Naive thymus-derived CD4-positive, alpha-beta T cell (primary cell): ENCODE data around the gene IKBKE. TPM values are rescaled to one million over a fixed set of nuclear protein-coding genes. Genes with fewer than 3 reads are reported as not detected.
A peak's percentile ranks its signal among the peaks of the same experiment; 100 is the strongest.

Source experiments
- ATAC-seq: fragments of 150-1000 bp; cut with Tn5 transposase; 2 replicates; pipeline ENCODE4 v1.10.0; 2021; ENCODE audit warnings: mild to moderate bottlenecking, moderate library complexity
- CTCF ChIA-PET: fragments of 350-600 bp; sonication (Branson Sonifier 250); formaldehyde crosslinking; loops from one replicate; lab custom pipeline; 2021; ENCODE audit warnings: antibody characterized with exemption; lab: Charles Lee
- POLR2A ChIA-PET: fragments of 350-600 bp; sonication (Branson Sonifier 250); formaldehyde crosslinking; loops from one replicate; lab custom pipeline; 2021; ENCODE audit warnings: antibody characterized with exemption, inconsistent platforms; lab: Charles Lee
- DNase-seq, 9 donors: peaks; one replicate each; pipeline versions ENCODE4 v3.0.0 to v3.0.0-alpha.2; 2020 to 2022; ENCODE audit warnings: mixed read lengths in 1 of 9
- H3K27ac ChIP-seq: one replicate; pipeline ENCODE4 v1.7.0; 2013; ENCODE audit warnings: mild to moderate bottlenecking, low read depth, low read length, moderate library complexity
- H3K27me3 ChIP-seq, 2 donors: one replicate each; pipeline ENCODE4 v1.7.0; 2013; ENCODE audit warnings: low read length in 2 of 2, mild to moderate bottlenecking in 2 of 2, moderate library complexity in 2 of 2; ENCODE audit not compliant: control insufficient read depth in 2 of 2, insufficient read depth in 2 of 2
- H3K36me3 ChIP-seq, 3 experiments: 1 replicate in 2 of 3; 2 replicates in 1 of 3; pipeline ENCODE4 v1.7.0; 2013; ENCODE audit warnings: low read length in 3 of 3, mild to moderate bottlenecking in 3 of 3, moderate library complexity in 1 of 3; ENCODE audit not compliant: insufficient read depth in 3 of 3, control insufficient read depth in 2 of 3
- H3K4me1 ChIP-seq, 2 donors: one replicate each; pipeline ENCODE4 v1.7.0; 2013; ENCODE audit warnings: low read length in 2 of 2, mild to moderate bottlenecking in 2 of 2, moderate library complexity in 1 of 2; ENCODE audit not compliant: control insufficient read depth in 2 of 2, insufficient read depth in 2 of 2
- H3K4me3 ChIP-seq: 2 replicates; pipeline ENCODE4 v1.7.0; 2013; ENCODE audit warnings: mild to moderate bottlenecking, low read length
- H3K9me3 ChIP-seq, 3 experiments: 1 replicate in 2 of 3; 2 replicates in 1 of 3; pipeline ENCODE4 v1.7.0; 2013; ENCODE audit warnings: low read length in 3 of 3; ENCODE audit not compliant: control insufficient read depth in 2 of 3
- H3K27ac Mint-ChIP-seq, 9 donors: one replicate each; pipeline ENCODE4 v1.8.0; 2020 to 2022; ENCODE audit warnings: mixed read lengths in 9 of 9, mild to moderate bottlenecking in 8 of 9, moderate library complexity in 5 of 9, inconsistent platforms in 2 of 9
- H3K27me3 Mint-ChIP-seq, 5 donors: one replicate each; pipeline ENCODE4 v1.8.0; 2021 to 2022; ENCODE audit warnings: mixed read lengths in 5 of 5, mild to moderate bottlenecking in 1 of 5
- H3K36me3 Mint-ChIP-seq, 5 donors: one replicate each; pipeline ENCODE4 v1.8.0; 2020 to 2022; ENCODE audit warnings: mixed read lengths in 5 of 5, mild to moderate bottlenecking in 3 of 5, inconsistent platforms in 1 of 5
- H3K4me1 Mint-ChIP-seq, 7 donors: one replicate each; pipeline ENCODE4 v1.8.0; 2020 to 2022; ENCODE audit warnings: mixed read lengths in 7 of 7, mild to moderate bottlenecking in 3 of 7, inconsistent platforms in 1 of 7
- H3K4me3 Mint-ChIP-seq, 10 donors: one replicate each; pipeline ENCODE4 v1.8.0; 2020 to 2022; ENCODE audit warnings: mild to moderate bottlenecking in 10 of 10, mixed read lengths in 10 of 10, moderate library complexity in 6 of 10, inconsistent platforms in 2 of 10
- H3K9me3 Mint-ChIP-seq, 11 donors: one replicate each; pipeline ENCODE4 v1.8.0; 2020 to 2022; ENCODE audit warnings: mixed read lengths in 11 of 11, mild to moderate bottlenecking in 4 of 11, inconsistent platforms in 1 of 11, moderate library complexity in 1 of 11
- intact Hi-C, 2 donors: fragments of 100-400 bp; cut with micrococcal nuclease; formaldehyde crosslinking; loops; one replicate each; pipeline ENCODE4 v1.15.1; 2023
- polyA plus RNA-seq, 2 donors: library from polyadenylated mRNA; unstranded; fragments of 300-500 nt; fragmentation: Illumina TruSeq; gene quantifications; one replicate each; pipeline ENCODE4 v1.2.3, GENCODE V29; 2021
- total RNA-seq, 6 experiments: library from RNA in 5 of 6; stranded (reverse) in 5 of 6; gene quantifications; 1 replicate in 5 of 6; 2 replicates in 1 of 6; pipeline ENCODE4 v1.2.3 and lab custom pipeline; 2021 to 2026

IKBKE gene
- 100 to 1,000 TPM in 1 of 5 experiments, 10 to 100 TPM in 4; 50.1 to 177 (median 79.1) TPM for total RNA-seq
- polyA plus RNA-seq: 10 to 100 TPM; 32.5 to 48.3 TPM
- 86.1 reads per million, percentile 82 among the genes with 10 or more reads in this experiment for total RNA-seq (lab: John Stamatoyannopoulos, UW)

GRCh38 chr1:206469933-206470691 is at the start of gene IKBKE:
Gene IKBKE, plus strand, starts transcription at chr1:206470476. Its CDS starts 2,752 bp downstream, at chr1:206473228.
- H3K36me3 ChIP-seq: peaks cover 0 to 31% (median 7%) of the 10 kb centered on the region in 3 experiments
- peak in 8 of 9 donors; percentile 37 to 58 (median 44) for DNase-seq
- intact Hi-C loops: loop anchor here (1.0 to 5.0 kb wide), 5 partner anchors 8 to 583 kb away; partner anchors contain the start of genes MAPKAPK2 (in 1 of the 2), PFKFB2 (in 1 of the 2) and RASSF5 (in 1 of the 2)
- H3K4me1 ChIP-seq: peaks cover 64 to 66% of the 10 kb centered on the region in 2 donors
- peaks cover 0 to 4% (median 0%) of the 10 kb centered on the region in 11 donors for H3K9me3 Mint-ChIP-seq
- H3K4me1 Mint-ChIP-seq: peaks cover 55 to 86% (median 78%) of the 10 kb centered on the region in 7 donors
- no peaks in the 10 kb centered on the region for H3K9me3 ChIP-seq
- H3K4me3 Mint-ChIP-seq: peak within 1 kb of the TSS; percentile 88 to 95 (median 93)
- ChIA-PET POLR2A (interaction anchor here (0.6 to 2.7 kb wide), 16 partner anchors 8 to 452 kb away, joined by 3 to 10 read pairs (median 4); partner anchors contain the start of genes EIF2D and RASSF5), CTCF (interaction anchor here (0.6 to 3.2 kb wide), 19 partner anchors 8 to 535 kb away, joined by 3 to 30 read pairs (median 4); partner anchors contain the start of gene RASSF5)
- peak within 1 kb of the TSS; percentile 78 for H3K27ac ChIP-seq
- H3K36me3 Mint-ChIP-seq: peaks cover 3 to 34% (median 6%) of the 10 kb centered on the region in 5 donors
- H3K4me3 ChIP-seq: peak within 1 kb of the TSS; percentile 98
- H3K27ac Mint-ChIP-seq: peak within 1 kb of the TSS; percentile 75 to 97 (median 86)
- H3K27me3 ChIP-seq: no peaks in the 10 kb centered on the region
- H3K27me3 Mint-ChIP-seq: no peaks in the 10 kb centered on the region
- peak; percentile 74 for ATAC-seq

- no peaks in the 10 kb centered on the region for H3K9me3 Mint-ChIP-seq
- no peak overlapping the region for H3K4me3 Mint-ChIP-seq
- no peak overlapping the region for H3K27ac Mint-ChIP-seq
- ChIA-PET CTCF (no interaction called here), POLR2A (no interaction called here)
- H3K9me3 ChIP-seq: no peaks in the 10 kb centered on the region
- H3K27me3 ChIP-seq: no peaks in the 10 kb centered on the region
- no peak overlapping the region for H3K27ac ChIP-seq
- H3K36me3 ChIP-seq: no peaks in the 10 kb centered on the region
- peaks cover 0 to 32% (median 21%) of the 10 kb centered on the region in 5 donors for H3K36me3 Mint-ChIP-seq
- DNase-seq (no peak), ATAC-seq (no peak)
- H3K4me1 Mint-ChIP-seq: peaks cover 0 to 9% (median 0%) of the 10 kb centered on the region in 7 donors
- no peaks in the 10 kb centered on the region for H3K4me1 ChIP-seq
- no peaks in the 10 kb centered on the region for H3K27me3 Mint-ChIP-seq
- intact Hi-C loops: no loop called here
- no peak overlapping the region for H3K4me3 ChIP-seq
Observed at GRCh38 chr1:206421616-206422340, 48.5 kb upstream of the IKBKE start.

- POLR2A ChIA-PET: no interaction called here
- Mint-ChIP-seq H3K4me1 (peaks cover 0 to 9% (median 0%) of the 10 kb centered on the region in 7 donors), H3K36me3 (peaks cover 0 to 33% (median 21%) of the 10 kb centered on the region in 5 donors), H3K27me3 (no peaks in the 10 kb centered on the region), H3K27ac (no peak overlapping the region), H3K4me3 (no peak overlapping the region), H3K9me3 (no peaks in the 10 kb centered on the region)
- no peaks in the 10 kb centered on the region for H3K9me3 ChIP-seq
- no peak overlapping the region for H3K4me3 ChIP-seq
- DNase-seq (no peak), ATAC-seq (no peak)
- no peak overlapping the region for H3K27ac ChIP-seq
- intact Hi-C loops: no loop called here
- no peaks in the 10 kb centered on the region for H3K4me1 ChIP-seq
- CTCF ChIA-PET: no interaction called here
- no peaks in the 10 kb centered on the region for H3K36me3 ChIP-seq
- no peaks in the 10 kb centered on the region for H3K27me3 ChIP-seq
Observed at GRCh38 chr1:206422525-206422924, 47.8 kb upstream of the IKBKE start.

GRCh38 chr1:206427291-206427690 is 43.0 kb upstream of the IKBKE start:
- Histone ChIP-seq H3K27me3 (no peaks in the 10 kb centered on the region), H3K9me3 (no peaks in the 10 kb centered on the region), H3K27ac (no peak overlapping the region), H3K4me3 (no peak overlapping the region), H3K4me1 (no peaks in the 10 kb centered on the region), H3K36me3 (no peaks in the 10 kb centered on the region)
- ATAC-seq (no peak), DNase-seq (no peak)
- Mint-ChIP-seq H3K9me3 (no peaks in the 10 kb centered on the region), H3K4me3 (no peak overlapping the region), H3K27me3 (no peaks in the 10 kb centered on the region), H3K36me3 (peaks cover 0 to 33% (median 20%) of the 10 kb centered on the region in 5 donors), H3K27ac (no peak overlapping the region), H3K4me1 (peaks cover 0 to 20% (median 0%) of the 10 kb centered on the region in 7 donors)
- intact Hi-C loops: no loop called here
- ChIA-PET POLR2A (no interaction called here), CTCF (no interaction called here)

- H3K4me1 Mint-ChIP-seq: peaks cover 0 to 20% (median 0%) of the 10 kb centered on the region in 7 donors
- no peaks in the 10 kb centered on the region for H3K27me3 Mint-ChIP-seq
- no peak overlapping the region for H3K27ac ChIP-seq
Observed at GRCh38 chr1:206429421-206429820, 40.9 kb upstream of the IKBKE start.

GRCh38 chr1:206430031-206430983 is 40.0 kb upstream of the IKBKE start:
- Mint-ChIP-seq H3K4me3 (no peak overlapping the region), H3K27ac (no peak overlapping the region), H3K4me1 (peaks cover 0 to 22% (median 0%) of the 10 kb centered on the region in 7 donors), H3K9me3 (no peaks in the 10 kb centered on the region), H3K27me3 (no peaks in the 10 kb centered on the region), H3K36me3 (peaks cover 0 to 44% (median 20%) of the 10 kb centered on the region in 5 donors)
- CTCF ChIA-PET: no interaction called here
- H3K27me3 ChIP-seq: no peaks in the 10 kb centered on the region
- DNase-seq (no peak), ATAC-seq (no peak)
- H3K9me3 ChIP-seq: no peaks in the 10 kb centered on the region
- POLR2A ChIA-PET: no interaction called here
- H3K27ac ChIP-seq: no peak overlapping the region
- no peak overlapping the region for H3K4me3 ChIP-seq
- no peaks in the 10 kb centered on the region for H3K36me3 ChIP-seq
- intact Hi-C loops: no loop called here
- H3K4me1 ChIP-seq: no peaks in the 10 kb centered on the region

More at GRCh38 chr1:206429421-206429820, 40.9 kb upstream of the IKBKE start:
- Mint-ChIP-seq H3K4me3 (no peak overlapping the region), H3K36me3 (peaks cover 0 to 39% (median 20%) of the 10 kb centered on the region in 5 donors), H3K9me3 (no peaks in the 10 kb centered on the region), H3K27ac (peak overlapping the region in 1 of 9 donors; percentile 32)
- ChIA-PET POLR2A (no interaction called here), CTCF (no interaction called here)
- intact Hi-C loops: no loop called here
- H3K4me1 ChIP-seq: no peaks in the 10 kb centered on the region
- H3K36me3 ChIP-seq: no peaks in the 10 kb centered on the region
- ATAC-seq (no peak), DNase-seq (no peak)
- H3K4me3 ChIP-seq: no peak overlapping the region
- H3K27me3 ChIP-seq: no peaks in the 10 kb centered on the region
- no peaks in the 10 kb centered on the region for H3K9me3 ChIP-seq
